ENCODE measurements around the gene NACC1.

The NACC1 gene

GRCh38 chr19:13093407-13094105, 24.5 kb upstream of the NACC1 start:
- TF ChIP-seq CTCF (IDR thresholded peaks at IDR 0.05; ENCODE audit: low read depth, low read length) (peak; percentile 70), POLR2A (IDR thresholded peaks at IDR 0.05; ENCODE audit: extremely low read depth, insufficient read length) (no peak), MYC (IDR thresholded peaks at IDR 0.05; ENCODE audit: low read depth, low read length) (0 out of 2 replicates have a peak, but pooled peaks have one; percentile 62), MAX (IDR thresholded peaks at IDR 0.05; ENCODE audit: low read depth, low read length) (peak; percentile 67)
- H3K4me3 ChIP-seq (ENCODE audit: low read depth, low read length): no peak overlapping the region
- peak; percentile 91 for DNase-seq (ENCODE audit: low read depth)

GRCh38 chr19:13094106-13094504, 24.0 kb upstream of the NACC1 start:
- TF ChIP-seq CTCF (IDR thresholded peaks at IDR 0.05; ENCODE audit: low read depth, low read length): no peak
- TF ChIP-seq MYC (IDR thresholded peaks at IDR 0.05; ENCODE audit: low read depth, low read length): no peak
- TF ChIP-seq MAX (IDR thresholded peaks at IDR 0.05; ENCODE audit: low read depth, low read length): no peak
- no peak for TF ChIP-seq POLR2A (IDR thresholded peaks at IDR 0.05; ENCODE audit: extremely low read depth, insufficient read length)
- no peak overlapping the region for H3K4me3 ChIP-seq (ENCODE audit: low read depth, low read length)

GRCh38 chr19:13094771-13095392, 23.2 kb upstream of the NACC1 start:
- TF ChIP-seq MAX (IDR thresholded peaks at IDR 0.05; ENCODE audit: low read depth, low read length): no peak
- no peak for TF ChIP-seq MYC (IDR thresholded peaks at IDR 0.05; ENCODE audit: low read depth, low read length)
- no peak for TF ChIP-seq CTCF (IDR thresholded peaks at IDR 0.05; ENCODE audit: low read depth, low read length)
- no peak for TF ChIP-seq POLR2A (IDR thresholded peaks at IDR 0.05; ENCODE audit: extremely low read depth, insufficient read length)
- DNase-seq (ENCODE audit: low read depth): peak; percentile 56
- H3K4me3 ChIP-seq (ENCODE audit: low read depth, low read length): no peak overlapping the region

More at GRCh38 chr19:13094106-13094504, 24.0 kb upstream of the NACC1 start:
- DNase-seq (ENCODE audit: low read depth): no peak

- peak overlapping the region; percentile 52 for H3K4me3 ChIP-seq (ENCODE audit: low read depth, low read length)
- TF ChIP-seq POLR2A (IDR thresholded peaks at IDR 0.05; ENCODE audit: extremely low read depth, insufficient read length) (peak; percentile 56), MAX (IDR thresholded peaks at IDR 0.05; ENCODE audit: low read depth, low read length) (peak; percentile 43; the same call in 1 of the 2 replicates), CTCF (IDR thresholded peaks at IDR 0.05; ENCODE audit: low read depth, low read length) (no peak), MYC (IDR thresholded peaks at IDR 0.05; ENCODE audit: low read depth, low read length) (peak; percentile 43; the same call in 1 of the 2 replicates)
- peak; percentile 59 for DNase-seq (ENCODE audit: low read depth)
Observed at GRCh38 chr19:13095393-13095784, 22.7 kb upstream of the NACC1 start.

GRCh38 chr19:13095934-13096927, 21.8 kb upstream of the NACC1 start:
- peak; percentile 86 for DNase-seq (ENCODE audit: low read depth)
- H3K4me3 ChIP-seq (ENCODE audit: low read depth, low read length): peak overlapping the region; percentile 66
- TF ChIP-seq CTCF (IDR thresholded peaks at IDR 0.05; ENCODE audit: low read depth, low read length): peak; percentile 12
- TF ChIP-seq MYC (IDR thresholded peaks at IDR 0.05; ENCODE audit: low read depth, low read length): no peak; the same call in 1 of the 2 replicates
- peak; percentile 26 for TF ChIP-seq POLR2A (IDR thresholded peaks at IDR 0.05; ENCODE audit: extremely low read depth, insufficient read length)
- TF ChIP-seq MAX (IDR thresholded peaks at IDR 0.05; ENCODE audit: low read depth, low read length): peak; percentile 51; the same call in 1 of the 2 replicates

Measured in NB4 (cell line).